ENCODE measurements around the gene LMO4.
A peak's percentile ranks its signal among the peaks of the same experiment; 100 is the strongest.

LMO4 gene

GRCh38 chr1:87328272-87329050, at the start of gene LMO4:
Gene LMO4, plus strand, starts transcription at chr1:87328880. Its CDS starts 3,136 bp downstream, at chr1:87332016.
- Mint-ChIP-seq H3K4me3 (peak within 1 kb of the TSS; percentile 95), H3K27me3 (ENCODE audit: low read depth, poor library complexity) (no peaks in the 10 kb centered on the region), H3K4me1 (peaks cover 51% of the 10 kb centered on the region), H3K9me3 (no peaks in the 10 kb centered on the region), H3K36me3 (ENCODE audit: low read depth) (peaks cover 15% of the 10 kb centered on the region), H3K27ac (peak within 1 kb of the TSS; percentile 99)
- no peak for TF ChIP-seq CTCF (IDR thresholded peaks at IDR 0.05)
- peak; percentile 90 for DNase-seq

DNA sequence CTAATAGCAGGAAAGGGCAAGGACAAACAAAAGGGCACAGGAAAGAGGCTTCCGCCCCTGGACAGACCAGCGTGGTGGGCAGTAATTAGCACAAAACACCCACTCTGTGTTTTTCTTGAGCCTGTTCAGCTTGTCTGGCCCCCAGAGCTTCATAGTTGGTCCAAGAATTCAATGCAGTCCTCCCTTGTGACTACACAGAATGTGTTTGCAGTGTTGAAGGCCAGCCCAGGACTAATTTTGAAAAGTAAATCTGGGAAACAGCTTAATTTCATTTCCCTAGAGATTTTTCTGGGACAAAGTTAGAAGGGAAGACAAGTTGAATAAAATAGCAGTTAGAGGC, 49.2 kb upstream of the LMO4 start:
- H3K36me3 Mint-ChIP-seq (ENCODE audit: low read depth) = no peaks in the 10 kb centered on the region
- peaks cover 4% of the 10 kb centered on the region for H3K27me3 Mint-ChIP-seq (ENCODE audit: low read depth, poor library complexity)
- no peak overlapping the region for H3K4me3 Mint-ChIP-seq
- H3K9me3 Mint-ChIP-seq = peaks cover 4% of the 10 kb centered on the region
- no peak overlapping the region for H3K27ac Mint-ChIP-seq
- peaks cover 30% of the 10 kb centered on the region for H3K4me1 Mint-ChIP-seq
- TF ChIP-seq CTCF (IDR thresholded peaks at IDR 0.05) = no peak
- DNase-seq = no peak

GRCh38 chr1:87279966-87280535, 48.6 kb upstream of the LMO4 start:
- Mint-ChIP-seq H3K36me3 (ENCODE audit: low read depth) (no peaks in the 10 kb centered on the region), H3K4me3 (no peak overlapping the region), H3K4me1 (peaks cover 25% of the 10 kb centered on the region), H3K27ac (no peak overlapping the region), H3K27me3 (ENCODE audit: low read depth, poor library complexity) (peaks cover 4% of the 10 kb centered on the region), H3K9me3 (peaks cover 4% of the 10 kb centered on the region)
- no peak for TF ChIP-seq CTCF (IDR thresholded peaks at IDR 0.05)
- no peak for DNase-seq

- TF ChIP-seq CTCF (IDR thresholded peaks at IDR 0.05) = no peak
- H3K36me3 Mint-ChIP-seq (ENCODE audit: low read depth) = no peaks in the 10 kb centered on the region
- H3K27me3 Mint-ChIP-seq (ENCODE audit: low read depth, poor library complexity) = peaks cover 9% of the 10 kb centered on the region
- peaks cover 11% of the 10 kb centered on the region for H3K4me1 Mint-ChIP-seq
- H3K4me3 Mint-ChIP-seq = no peak overlapping the region
- no peak for DNase-seq
- no peak overlapping the region for H3K27ac Mint-ChIP-seq
- H3K9me3 Mint-ChIP-seq = peaks cover 12% of the 10 kb centered on the region
These were observed 44.0 kb upstream of the LMO4 start for GRCh38 chr1:87284456-87285240.

DNA sequence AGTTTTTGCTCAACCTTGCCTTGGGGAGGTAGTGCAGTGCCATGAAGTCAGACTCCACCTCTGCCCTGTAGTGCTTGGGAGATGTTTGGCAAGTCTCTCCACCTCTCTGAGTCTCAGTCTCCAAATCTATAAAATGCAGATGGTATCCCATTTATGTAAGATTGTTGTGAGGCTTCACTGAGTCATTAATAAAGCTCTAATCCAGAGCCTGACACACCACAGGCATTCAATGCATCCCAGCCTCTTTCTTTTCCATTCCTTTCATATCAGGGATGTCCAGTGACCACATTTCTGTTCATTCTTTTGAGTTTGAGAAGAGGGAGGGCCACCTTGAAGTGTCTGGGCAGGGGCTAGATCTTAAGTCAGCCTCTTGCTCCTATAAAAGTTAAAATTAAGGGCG, 37.6 kb upstream of the LMO4 start:
- H3K4me1 Mint-ChIP-seq = peaks cover 43% of the 10 kb centered on the region
- TF ChIP-seq CTCF (IDR thresholded peaks at IDR 0.05) = no peak
- no peak overlapping the region for H3K27ac Mint-ChIP-seq
- H3K9me3 Mint-ChIP-seq = peaks cover 8% of the 10 kb centered on the region
- no peak for DNase-seq
- H3K36me3 Mint-ChIP-seq (ENCODE audit: low read depth) = no peaks in the 10 kb centered on the region
- H3K27me3 Mint-ChIP-seq (ENCODE audit: low read depth, poor library complexity) = peaks cover 12% of the 10 kb centered on the region
- H3K4me3 Mint-ChIP-seq = no peak overlapping the region
